ENCODE data around the gene C1QL1.

- TF ChIP-seq POLR2A (IDR thresholded peaks at IDR 0.05) (no peak), CTCF (IDR thresholded peaks at IDR 0.05) (no peak)
Observed at GRCh38 chr17:44927696-44928095, 40.4 kb downstream of the C1QL1 start.

Data from ovary (tissue), 3 donors.